Ascending aorta (tissue), 2 donors: ENCODE data around the gene ABCC1. TPM values are rescaled to one million over a fixed set of nuclear protein-coding genes. Genes with fewer than 3 reads are reported as not detected.

Source experiments
- DNase-seq, 2 donors: peaks; one replicate each; pipeline ENCODE4 v3.0.0-alpha.2; 2019; ENCODE audit warnings: low spot score in 2 of 2
- H3K27ac ChIP-seq, 2 donors: fragments of 200-600 bp; sonication (generic); one replicate each; pipeline ENCODE4 v1.5.1; 2016 to 2017; ENCODE audit warnings: mild to moderate bottlenecking in 1 of 2
- H3K27me3 ChIP-seq: fragments of 200-600 bp; sonication (generic); one replicate; pipeline ENCODE4 v1.5.1; 2017
- H3K36me3 ChIP-seq, 2 donors: fragments of 200-600 bp; sonication (generic); one replicate each; pipeline ENCODE4 v1.5.1; 2016
- H3K4me1 ChIP-seq, 2 donors: fragments of 200-600 bp; sonication (generic); one replicate each; pipeline ENCODE4 v1.5.1; 2016 to 2017; ENCODE audit warnings: mild to moderate bottlenecking in 1 of 2
- H3K4me3 ChIP-seq, 2 donors: fragments of 200-600 bp; sonication (generic); one replicate each; pipeline ENCODE4 v1.5.1; 2016 to 2017; ENCODE audit warnings: mild to moderate bottlenecking in 1 of 2
- H3K9me3 ChIP-seq, 2 donors: fragments of 200-600 bp; sonication (generic); one replicate each; pipeline ENCODE4 v1.5.1; 2016
- CTCF ChIP-seq, 3 experiments: fragments of 200-600 bp in 2 of 3; fragments of 450-650 bp in 1 of 3; sonication (generic) in 2 of 3; IDR thresholded peaks; one replicate each; pipeline ENCODE4 v1.5.1; 2016 to 2019; ENCODE audit warnings: antibody characterized with exemption in 3 of 3, mild to moderate bottlenecking in 1 of 3, moderate library complexity in 1 of 3
- intact Hi-C: fragments of 100-400 bp; cut with DNase I; formaldehyde crosslinking; loops from one replicate; pipeline ENCODE4 v1.15.1; 2023
- total RNA-seq: library from RNA; depleted of rRNA; stranded (reverse); fragments of >200 nt; gene quantifications from one replicate; pipeline ENCODE4 v1.1.0, GENCODE V29; 2016

Gene ABCC1
- total RNA-seq, result 144 TPM

GRCh38 chr16:15949210-15950160 lies at the start of gene ABCC1:
TSS of gene ABCC1 (plus strand) at chr16:15949616. CDS start at chr16:15949752, 136 bp downstream.
- no peak for DNase-seq
- Histone ChIP-seq H3K4me1 (peaks cover 10 to 37% of the 10 kb centered on the region in 2 donors), H3K27ac (peak within 1 kb of the TSS; percentile 86 to 93), H3K36me3 (no peaks in the 10 kb centered on the region), H3K27me3 (no peaks in the 10 kb centered on the region), H3K9me3 (no peaks in the 10 kb centered on the region), H3K4me3 (peak within 1 kb of the TSS; percentile 74 to 87)
- intact Hi-C loops, result loop anchor here (2.0 to 5.0 kb wide), 4 partner anchors 39 to 123 kb away; partner anchors contain the start of gene CEP20
- TF ChIP-seq CTCF (IDR thresholded peaks at IDR 0.05), result peak in 1 of 3 experiments; percentile 13

- Histone ChIP-seq H3K9me3 (no peaks in the 10 kb centered on the region), H3K27ac (no peak overlapping the region), H3K27me3 (no peaks in the 10 kb centered on the region), H3K4me1 (no peaks in the 10 kb centered on the region), H3K36me3 (no peaks in the 10 kb centered on the region), H3K4me3 (no peak overlapping the region)
- DNase-seq, result no peak
- intact Hi-C loops, result no loop called here
- no peak for TF ChIP-seq CTCF (IDR thresholded peaks at IDR 0.05)
These were observed 49.1 kb upstream of the ABCC1 start for GRCh38 chr16:15900357-15900756.

- no peaks in the 10 kb centered on the region for H3K4me1 ChIP-seq
- H3K36me3 ChIP-seq, result no peaks in the 10 kb centered on the region
- H3K4me3 ChIP-seq, result no peak overlapping the region
- DNase-seq, result no peak
- H3K9me3 ChIP-seq, result no peaks in the 10 kb centered on the region
- no peak for TF ChIP-seq CTCF (IDR thresholded peaks at IDR 0.05)
- no peaks in the 10 kb centered on the region for H3K27me3 ChIP-seq
- H3K27ac ChIP-seq, result no peak overlapping the region
- intact Hi-C loops, result no loop called here
These were observed 48.4 kb upstream of the ABCC1 start for GRCh38 chr16:15900901-15901500.

GRCh38 chr16:15903960-15904359 lies 45.5 kb upstream of the ABCC1 start:
- no peak for TF ChIP-seq CTCF (IDR thresholded peaks at IDR 0.05)
- H3K4me3 ChIP-seq, result no peak overlapping the region
- no peak overlapping the region for H3K27ac ChIP-seq
- no peaks in the 10 kb centered on the region for H3K27me3 ChIP-seq
- no peaks in the 10 kb centered on the region for H3K9me3 ChIP-seq
- intact Hi-C loops, result no loop called here
- H3K36me3 ChIP-seq, result no peaks in the 10 kb centered on the region
- no peak for DNase-seq
- H3K4me1 ChIP-seq, result no peaks in the 10 kb centered on the region

GRCh38 chr16:15906439-15906838 lies 43.0 kb upstream of the ABCC1 start:
- Histone ChIP-seq H3K4me1 (no peaks in the 10 kb centered on the region), H3K9me3 (no peaks in the 10 kb centered on the region), H3K4me3 (no peak overlapping the region), H3K27ac (no peak overlapping the region), H3K27me3 (no peaks in the 10 kb centered on the region), H3K36me3 (no peaks in the 10 kb centered on the region)
- intact Hi-C loops, result no loop called here
- DNase-seq, result no peak
- TF ChIP-seq CTCF (IDR thresholded peaks at IDR 0.05), result no peak
